ENCODE data around the gene MRPL21.
"Not testable (repeated sequence)": the region's sequence is repeated elsewhere in the genome, so short reads cannot be mapped to it uniquely, and the experiment has no call there.

The MRPL21 gene

GRCh38 chr11:68910965-68911364, 7.3 kb upstream of the MRPL21 start:
- no peak for DNase-seq (ENCODE audit: low read depth)

GRCh38 chr11:68908273-68908672, 4.6 kb upstream of the MRPL21 start:
- DNase-seq (ENCODE audit: low read depth) = no peak

- no peak for DNase-seq (ENCODE audit: low read depth)
These were observed 2.1 kb upstream of the MRPL21 start for GRCh38 chr11:68905421-68906360.

- DNase-seq (ENCODE audit: low read depth) = no peak
These were observed 716 bp upstream of the MRPL21 start for GRCh38 chr11:68904248-68904847.

- no peak for DNase-seq (ENCODE audit: low read depth)
These were observed 2.7 kb downstream of the MRPL21 start for GRCh38 chr11:68900835-68901381.

GRCh38 chr11:68897441-68897840, 6.2 kb downstream of the MRPL21 start:
- DNase-seq (ENCODE audit: low read depth) = no peak

GRCh38 chr11:68896171-68896959, 7.3 kb downstream of the MRPL21 start:
- no peak for DNase-seq (ENCODE audit: low read depth)

GRCh38 chr11:68893282-68893681, 10.3 kb downstream of the MRPL21 start:
- no peak for DNase-seq (ENCODE audit: low read depth)

- DNase-seq (ENCODE audit: low read depth) = no peak
These were observed 11.1 kb downstream of the MRPL21 start for GRCh38 chr11:68892576-68892975.

- no peak for DNase-seq (ENCODE audit: low read depth)
These were observed 12.2 kb downstream of the MRPL21 start for GRCh38 chr11:68891351-68891948.

GRCh38 chr11:68890490-68891231, 13.0 kb downstream of the MRPL21 start:
- DNase-seq (ENCODE audit: low read depth) = no peak

GRCh38 chr11:68889948-68890446, 13.6 kb downstream of the MRPL21 start:
- DNase-seq (ENCODE audit: low read depth) = no peak

- DNase-seq (ENCODE audit: low read depth) = not testable (repeated sequence)
These were observed 18.8 kb downstream of the MRPL21 start for GRCh38 chr11:68884827-68885226.

GRCh38 chr11:68882391-68882790, 21.2 kb downstream of the MRPL21 start:
- DNase-seq (ENCODE audit: low read depth) = no peak

GRCh38 chr11:68881320-68881719, 22.3 kb downstream of the MRPL21 start:
- no peak for DNase-seq (ENCODE audit: low read depth)

GRCh38 chr11:68880851-68881250, 22.8 kb downstream of the MRPL21 start:
- no peak for DNase-seq (ENCODE audit: low read depth)

GRCh38 chr11:68878022-68878421, 25.6 kb downstream of the MRPL21 start:
- DNase-seq (ENCODE audit: low read depth) = no peak

GRCh38 chr11:68872216-68873003, 31.2 kb downstream of the MRPL21 start:
- no peak for DNase-seq (ENCODE audit: low read depth)

- DNase-seq (ENCODE audit: low read depth) = no peak
These were observed 33.2 kb downstream of the MRPL21 start for GRCh38 chr11:68870470-68870869.

- DNase-seq (ENCODE audit: low read depth) = no peak
These were observed 35.3 kb downstream of the MRPL21 start for GRCh38 chr11:68868221-68868835.

All from stimulated activated CD8-positive, alpha-beta memory T cell treated with anti-CD3 and anti-CD28 coated beads, Interleukin-12 subunit alpha, Interleukin-12 subunit beta, amount 100 ng/mL, for 4 hours (primary cell).